Ishikawa (cell line): Measurements from ENCODE around the gene VAMP1.
A peak's percentile ranks its signal among the peaks of the same experiment; 100 is the strongest.

Experiments used
- CEBPB ChIP-seq: IDR thresholded peaks from 2 replicates; pipeline ENCODE4 v1.6.1; 2012
- CREB1 ChIP-seq: IDR thresholded peaks from 2 replicates; pipeline ENCODE4 v1.6.1; 2012; ENCODE audit warnings: low read depth
- EGR1 ChIP-seq: IDR thresholded peaks from 2 replicates; pipeline ENCODE4 v1.6.1; 2012
- EP300 ChIP-seq: IDR thresholded peaks from 2 replicates; pipeline ENCODE4 v1.6.1; 2012; ENCODE audit warnings: borderline replicate concordance
- FOXM1 ChIP-seq: IDR thresholded peaks from 2 replicates; pipeline ENCODE4 v1.6.1; 2012; ENCODE audit warnings: low read depth, borderline replicate concordance
- MAX ChIP-seq: IDR thresholded peaks from 2 replicates; pipeline ENCODE4 v1.6.1; 2012
- NFIC ChIP-seq: IDR thresholded peaks from 2 replicates; pipeline ENCODE4 v1.6.1; 2012
- RAD21 ChIP-seq: IDR thresholded peaks from 2 replicates; pipeline ENCODE4 v1.6.1; 2012; ENCODE audit warnings: low read depth
- REST ChIP-seq: IDR thresholded peaks from 2 replicates; pipeline ENCODE4 v1.6.1; 2012; ENCODE audit warnings: low read depth, mild to moderate bottlenecking
- TAF1 ChIP-seq: IDR thresholded peaks from 2 replicates; pipeline ENCODE4 v1.6.1; 2012; ENCODE audit warnings: low read depth, mild to moderate bottlenecking
- TCF12 ChIP-seq: IDR thresholded peaks from 2 replicates; pipeline ENCODE4 v1.6.1; 2012; ENCODE audit warnings: low read depth
- TEAD4 ChIP-seq: IDR thresholded peaks from 2 replicates; pipeline ENCODE4 v1.6.1; 2012
- YY1 ChIP-seq: IDR thresholded peaks from 2 replicates; pipeline ENCODE4 v1.6.1; 2012; ENCODE audit warnings: low read depth
- ZBTB7A ChIP-seq: IDR thresholded peaks from 2 replicates; pipeline ENCODE4 v1.6.1; 2012; ENCODE audit warnings: low read depth
- TF ChIP-seq, protein P1 (sequence below): IDR thresholded peaks from 2 replicates; pipeline ENCODE4 v1.6.1; 2012

VAMP1 gene

GRCh38 chr12:6493497-6494257 is 23.2 kb upstream of the VAMP1 start, which contains the start of gene NCAPD2:
Gene NCAPD2, plus strand, starts transcription at chr12:6494102. Its CDS starts 997 bp downstream, at chr12:6495099.
- no peak for TF ChIP-seq CEBPB
- TF ChIP-seq ZBTB7A: peak; percentile 53; the same call in 1 of the 2 replicates
- no peak; the same call in 1 of the 2 replicates for TF ChIP-seq EP300
- TF ChIP-seq NFIC: no peak
- TF ChIP-seq, protein P1, sequence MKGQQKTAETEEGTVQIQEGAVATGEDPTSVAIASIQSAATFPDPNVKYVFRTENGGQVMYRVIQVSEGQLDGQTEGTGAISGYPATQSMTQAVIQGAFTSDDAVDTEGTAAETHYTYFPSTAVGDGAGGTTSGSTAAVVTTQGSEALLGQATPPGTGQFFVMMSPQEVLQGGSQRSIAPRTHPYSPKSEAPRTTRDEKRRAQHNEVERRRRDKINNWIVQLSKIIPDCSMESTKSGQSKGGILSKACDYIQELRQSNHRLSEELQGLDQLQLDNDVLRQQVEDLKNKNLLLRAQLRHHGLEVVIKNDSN: no peak
- peak; percentile 94 for TF ChIP-seq MAX
- TF ChIP-seq TAF1: peak; percentile 80; the same call in 1 of the 2 replicates
- TF ChIP-seq REST: no peak
- peak; percentile 29; the same call in 1 of the 2 replicates for TF ChIP-seq CREB1
- TF ChIP-seq TCF12: peak; percentile 36; the same call in 1 of the 2 replicates
- TF ChIP-seq EGR1: peak; percentile 61; the same call in 1 of the 2 replicates
- no peak for TF ChIP-seq RAD21
- no peak for TF ChIP-seq YY1
- peak; percentile 95 for TF ChIP-seq FOXM1
- TF ChIP-seq TEAD4: no peak; the same call in 1 of the 2 replicates

DNA sequence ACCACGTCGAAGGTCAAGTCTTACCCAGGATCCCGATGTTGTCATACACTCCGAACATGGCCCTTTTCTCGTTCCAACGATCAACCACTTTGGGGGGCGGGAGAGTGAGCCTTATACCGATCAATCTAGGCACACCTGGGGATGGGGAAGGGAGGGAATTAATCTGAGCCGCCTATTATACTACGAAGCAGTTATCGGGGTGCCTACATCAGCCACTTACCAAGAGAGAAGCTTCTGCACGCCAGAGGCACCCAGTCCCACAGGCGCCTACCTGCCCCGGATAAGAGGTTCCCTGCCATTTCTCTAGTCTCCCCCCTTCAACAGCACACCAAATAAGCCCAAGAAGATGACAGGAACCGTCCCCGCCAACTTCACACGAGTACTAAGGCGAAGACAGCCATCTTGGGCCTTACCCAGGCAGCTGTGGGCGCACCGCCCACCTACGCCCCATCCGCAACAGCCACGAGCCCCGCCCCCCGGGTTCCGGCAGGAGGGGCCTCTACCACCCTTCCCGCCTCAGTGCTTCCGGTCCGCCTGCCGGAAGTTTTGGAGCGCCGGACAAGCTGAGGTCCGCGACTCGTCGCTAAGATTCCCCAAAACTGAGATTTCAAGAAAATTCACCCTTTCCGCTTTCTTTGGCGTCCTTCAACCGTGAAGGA is 22.5 kb upstream of the VAMP1 start, which contains the start of gene MRPL51:
MRPL51 (minus strand) TSS at position 425 of the 659 bp plus-strand sequence; CDS start at position 299, 126 bp downstream.
- TF ChIP-seq EGR1 (peak; percentile 85), TAF1 (peak; percentile 87), FOXM1 (no peak), YY1 (peak; percentile 97), MAX (peak; percentile 54; the same call in 1 of the 2 replicates), CREB1 (peak; percentile 79), TCF12 (peak; percentile 30; the same call in 1 of the 2 replicates), ZBTB7A (no peak), CEBPB (no peak), TEAD4 (no peak), RAD21 (no peak), REST (no peak), EP300 (peak; percentile 6; the same call in 1 of the 2 replicates)
- TF ChIP-seq, protein P1: no peak; the same call in 1 of the 2 replicates

DNA sequence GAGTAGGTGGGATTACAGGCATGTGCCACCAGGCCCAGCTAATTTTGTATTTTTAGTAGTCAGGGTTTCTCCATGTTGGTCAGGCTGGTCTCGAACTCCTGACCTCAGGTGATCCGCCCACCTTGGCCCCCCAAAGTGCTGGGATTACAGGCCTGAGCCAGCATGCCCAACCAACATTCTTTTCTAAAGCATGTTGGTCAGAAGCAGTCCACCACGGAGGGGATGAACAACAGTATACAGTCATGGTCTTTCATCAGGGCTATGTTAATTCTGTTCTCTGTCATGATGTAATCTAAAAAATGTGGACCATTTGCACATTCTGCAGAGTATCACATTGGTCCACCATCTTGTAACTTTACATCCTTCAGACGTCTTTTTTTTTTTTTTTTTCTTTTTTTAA is 19.0 kb upstream of the VAMP1 start:
- TF ChIP-seq CREB1: no peak
- TF ChIP-seq FOXM1: no peak
- TF ChIP-seq REST: no peak
- TF ChIP-seq, protein P1: no peak
- TF ChIP-seq TAF1: no peak
